Vagina (tissue), 2 donors: ENCODE data around the gene PLEKHS1.

Experiments used
- POLR2A ChIP-seq, 2 donors: fragments of 450-650 bp; IDR thresholded peaks; one replicate each; pipeline ENCODE4 v1.6.1; 2017; ENCODE audit warnings: antibody characterized with exemption in 2 of 2, mild to moderate bottlenecking in 2 of 2, moderate library complexity in 2 of 2
- POLR2AphosphoS5 ChIP-seq, 2 donors: sonication (generic); formaldehyde crosslinking; IDR thresholded peaks; one replicate each; pipeline ENCODE4 v1.9.0; 2017; ENCODE audit warnings: antibody characterized with exemption in 2 of 2, mild to moderate bottlenecking in 2 of 2, low read depth in 1 of 2; ENCODE audit not compliant: insufficient read depth in 1 of 2
- TF ChIP-seq, protein P1 (sequence below), 3 experiments: fragments of 450-650 bp in 2 of 3; fragments of 200-600 bp in 1 of 3; sonication (generic) in 1 of 3; IDR thresholded peaks; one replicate each; pipeline ENCODE4 v1.5.1; 2017 to 2019; ENCODE audit warnings: antibody characterized with exemption in 3 of 3, mild to moderate bottlenecking in 2 of 3, moderate library complexity in 2 of 3

DNA sequence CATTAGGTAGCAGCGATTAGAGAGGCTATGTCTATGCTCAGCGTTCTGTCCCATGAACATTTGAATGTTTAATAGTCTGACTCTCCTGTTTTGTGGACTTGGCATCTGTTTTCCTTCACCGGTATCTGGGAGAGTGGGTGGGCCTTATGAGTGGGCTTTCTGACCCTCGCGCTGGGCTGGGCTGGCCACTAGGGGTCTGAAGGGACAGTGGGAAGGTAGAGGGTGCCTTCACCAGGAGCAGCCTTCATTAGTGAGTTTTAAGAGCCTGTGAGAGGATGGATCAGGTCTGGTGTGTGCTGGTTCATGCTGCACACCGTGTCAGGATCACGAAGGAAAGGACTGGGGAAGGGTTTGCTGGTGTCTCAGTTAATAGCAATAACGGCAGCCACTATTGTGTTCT is 69.0 kb downstream of the PLEKHS1 start:
- no peak for TF ChIP-seq POLR2A (IDR thresholded peaks at IDR 0.05)
- TF ChIP-seq POLR2AphosphoS5 (IDR thresholded peaks at IDR 0.05; ENCODE audit: insufficient read depth in 1 of 2, low read depth in 1 of 2) = no peak
- TF ChIP-seq, protein P1, sequence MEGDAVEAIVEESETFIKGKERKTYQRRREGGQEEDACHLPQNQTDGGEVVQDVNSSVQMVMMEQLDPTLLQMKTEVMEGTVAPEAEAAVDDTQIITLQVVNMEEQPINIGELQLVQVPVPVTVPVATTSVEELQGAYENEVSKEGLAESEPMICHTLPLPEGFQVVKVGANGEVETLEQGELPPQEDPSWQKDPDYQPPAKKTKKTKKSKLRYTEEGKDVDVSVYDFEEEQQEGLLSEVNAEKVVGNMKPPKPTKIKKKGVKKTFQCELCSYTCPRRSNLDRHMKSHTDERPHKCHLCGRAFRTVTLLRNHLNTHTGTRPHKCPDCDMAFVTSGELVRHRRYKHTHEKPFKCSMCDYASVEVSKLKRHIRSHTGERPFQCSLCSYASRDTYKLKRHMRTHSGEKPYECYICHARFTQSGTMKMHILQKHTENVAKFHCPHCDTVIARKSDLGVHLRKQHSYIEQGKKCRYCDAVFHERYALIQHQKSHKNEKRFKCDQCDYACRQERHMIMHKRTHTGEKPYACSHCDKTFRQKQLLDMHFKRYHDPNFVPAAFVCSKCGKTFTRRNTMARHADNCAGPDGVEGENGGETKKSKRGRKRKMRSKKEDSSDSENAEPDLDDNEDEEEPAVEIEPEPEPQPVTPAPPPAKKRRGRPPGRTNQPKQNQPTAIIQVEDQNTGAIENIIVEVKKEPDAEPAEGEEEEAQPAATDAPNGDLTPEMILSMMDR (IDR thresholded peaks at IDR 0.05) = no peak
